Activated CD4-positive, alpha-beta T cell treated with anti-CD3 and anti-CD28 coated beads for 24 hours (primary cell): ENCODE results near the gene BTAF1.
A peak's percentile ranks its signal among the peaks of the same experiment; 100 is the strongest.

Experiments
- DNase-seq, 2 donors: peaks; one replicate each; pipeline ENCODE4 v3.0.0-alpha.2; 2020; ENCODE audit warnings: low read depth in 2 of 2

The BTAF1 gene

DNA sequence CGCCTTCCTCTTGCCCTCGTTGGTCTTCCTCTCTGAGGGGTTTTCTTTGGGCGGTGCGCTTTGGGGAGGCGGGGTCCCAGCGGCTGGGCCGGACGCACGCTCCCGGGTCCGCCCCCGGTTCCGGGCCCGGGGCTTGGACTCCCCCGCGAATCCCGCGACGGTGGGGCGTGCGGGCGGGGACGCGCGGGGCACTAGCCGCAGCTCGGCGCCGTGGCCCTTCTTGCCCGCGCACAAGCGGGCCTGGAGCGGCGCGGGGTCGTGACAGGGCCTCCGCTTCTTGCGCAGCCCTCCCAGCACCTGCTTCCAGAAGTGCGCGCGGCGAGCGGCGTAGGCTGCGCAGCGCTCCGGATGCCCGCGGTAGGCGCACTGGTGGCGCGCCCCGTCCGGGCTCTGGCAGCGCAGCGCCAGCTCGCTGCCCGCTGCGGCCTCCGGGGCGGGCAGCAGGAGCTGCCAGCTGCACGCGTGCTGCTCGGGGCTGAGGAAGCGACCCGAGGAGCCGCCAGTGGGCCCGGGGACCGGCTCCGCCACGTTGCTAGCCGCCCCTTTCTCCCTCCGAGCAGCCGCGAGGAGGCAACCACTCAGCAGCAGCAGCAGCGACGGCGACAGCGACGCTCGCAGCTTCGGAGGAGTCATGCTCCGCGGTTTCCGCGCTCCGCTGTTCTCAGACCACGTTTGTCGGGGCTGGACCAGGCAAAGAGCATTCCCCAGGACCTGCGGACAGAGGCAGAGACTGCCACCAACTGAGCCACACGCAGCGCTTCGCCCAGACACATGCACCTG is 15.0 kb upstream of the BTAF1 start:
- peak; percentile 54 to 55 for DNase-seq

DNA sequence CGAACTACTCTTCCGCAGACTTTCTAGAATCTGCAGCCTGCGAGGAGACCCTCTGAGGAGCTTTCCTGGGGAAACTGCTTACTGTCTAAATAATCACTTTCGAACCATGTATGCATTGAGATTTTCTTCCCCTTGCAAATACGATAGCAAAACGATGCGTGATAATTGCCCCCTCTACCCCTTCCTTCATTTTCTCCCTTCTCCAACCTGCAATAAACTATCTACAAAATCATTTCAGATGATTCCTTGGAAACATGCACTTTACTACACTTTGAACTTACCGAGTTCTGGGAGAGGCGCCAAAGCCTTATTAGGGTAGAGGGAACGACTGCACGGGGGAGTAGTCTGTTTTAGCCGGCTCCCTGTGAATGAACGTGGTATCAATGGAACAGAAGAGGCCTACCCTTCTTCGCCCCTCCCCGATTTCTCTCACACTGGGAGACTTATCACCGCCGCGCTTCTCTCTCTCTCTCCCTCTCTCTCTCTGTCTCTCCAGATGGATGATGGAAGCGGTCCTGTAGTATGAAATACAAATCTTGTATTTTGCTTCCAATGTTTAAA is 14.4 kb upstream of the BTAF1 start, which contains the start of gene FGFBP3:
Gene FGFBP3, minus strand, starts transcription at position 370 of the 561 bp plus-strand sequence. CDS start 517 bp downstream, outside the sequence.
- DNase-seq, result no peak

DNA sequence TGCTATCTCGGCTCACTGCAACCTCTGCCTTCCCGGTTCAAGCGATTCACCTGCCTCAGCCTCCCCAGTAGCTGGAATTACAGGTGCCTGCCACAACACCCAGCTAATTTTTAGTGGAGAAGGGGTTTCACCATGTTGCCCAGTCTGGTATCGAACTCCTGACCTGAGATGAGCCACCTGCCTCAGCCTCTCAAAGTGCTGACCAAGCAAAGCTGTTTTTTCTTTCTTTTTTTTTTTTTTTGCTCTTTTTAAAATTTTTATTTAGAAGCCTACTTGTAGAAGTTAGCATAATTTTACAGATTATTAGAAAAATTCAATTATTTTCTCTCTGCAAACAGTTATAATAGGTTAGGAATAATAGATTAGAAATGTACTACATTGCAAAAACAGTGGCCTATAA is 13.1 kb upstream of the BTAF1 start:
- DNase-seq, result no peak

DNA sequence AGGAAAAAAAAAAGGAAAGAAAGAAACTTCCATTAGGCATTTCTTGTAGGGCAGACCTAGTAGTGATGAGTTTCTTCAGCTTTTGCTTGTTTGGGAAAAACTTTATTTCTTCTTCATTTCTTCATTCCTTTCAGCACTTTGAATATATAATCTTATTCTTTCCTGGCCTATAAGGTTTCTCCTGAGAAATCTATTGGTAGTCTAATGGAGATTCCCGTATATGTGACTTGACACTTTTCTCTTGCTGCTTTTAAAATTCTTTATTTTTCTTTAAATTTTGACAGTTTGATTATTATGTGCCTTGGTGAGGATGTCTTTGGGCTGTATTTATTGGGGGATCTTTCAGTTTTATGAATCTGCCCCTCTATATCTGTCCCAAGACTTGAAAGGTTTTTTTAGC is 3.9 kb upstream of the BTAF1 start:
- no peak for DNase-seq

DNA sequence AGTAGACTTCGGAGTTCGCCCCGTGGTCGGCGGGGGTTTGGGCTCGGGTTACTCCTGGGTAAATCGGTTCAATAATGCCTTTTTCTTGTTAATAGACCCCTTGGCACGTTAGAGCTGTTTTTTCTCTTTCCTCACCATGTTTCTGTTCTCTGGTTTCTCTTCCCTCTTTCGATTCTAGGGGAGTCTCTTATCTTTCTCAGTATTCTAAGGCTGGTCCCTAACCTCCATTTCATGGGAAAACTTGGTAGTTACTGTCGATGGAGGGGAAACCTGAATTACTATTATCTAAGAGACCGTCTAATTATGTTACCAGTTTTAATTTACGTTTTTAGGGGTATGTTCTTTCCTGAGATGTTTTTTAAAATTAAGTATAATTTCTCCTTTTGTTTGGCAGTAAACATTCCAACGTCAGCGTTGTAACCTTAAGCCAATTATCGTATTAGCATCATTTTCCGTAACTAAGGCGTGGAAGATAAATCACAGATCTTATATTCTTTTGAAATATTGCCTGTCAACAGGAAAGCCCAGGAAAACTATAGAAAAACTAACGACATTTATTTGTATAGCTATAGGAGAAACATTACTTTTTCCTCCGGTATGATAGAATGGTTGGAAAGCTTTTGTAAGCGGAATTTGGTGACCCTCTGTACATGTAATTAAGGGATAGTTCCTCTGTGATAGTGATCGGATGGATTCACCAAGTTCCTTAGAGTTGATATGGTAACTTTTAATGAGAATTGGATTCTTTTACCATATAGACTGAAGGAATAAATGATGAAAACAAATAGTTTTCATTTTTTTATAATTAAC is 847 bp downstream of the BTAF1 start:
- no peak for DNase-seq

DNA sequence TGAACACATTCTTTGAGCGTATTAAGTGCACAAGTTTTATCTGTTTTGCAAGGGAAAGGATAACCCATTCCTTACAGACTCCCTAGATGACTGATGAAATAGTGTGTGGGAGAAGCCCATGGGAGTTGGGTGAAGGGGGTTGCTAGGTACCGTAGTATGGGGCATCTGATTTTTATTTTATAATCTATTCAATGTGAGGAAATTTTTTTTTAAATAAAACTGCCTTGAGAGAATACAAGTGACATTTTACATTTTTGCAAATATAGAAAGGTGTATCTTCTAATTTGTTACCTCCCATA is 1.4 kb downstream of the BTAF1 start:
- no peak for DNase-seq

DNA sequence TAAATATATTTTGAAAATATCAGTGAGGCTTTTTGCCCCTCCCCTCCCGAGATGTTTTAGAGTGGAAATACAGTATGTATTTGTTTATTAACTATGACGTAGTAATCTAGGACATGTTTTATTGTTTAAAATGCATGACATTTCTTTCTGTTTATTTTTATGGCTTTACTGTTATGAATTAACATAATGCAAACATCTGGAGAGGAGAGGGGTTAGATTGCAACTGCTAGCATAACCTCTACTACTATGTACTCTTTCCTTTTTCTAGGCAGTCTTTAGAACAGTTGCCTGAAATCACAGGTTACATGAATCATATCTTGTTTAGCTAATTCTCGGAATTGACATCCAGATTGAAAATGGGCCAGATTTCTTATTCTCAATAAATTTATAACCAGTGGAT is 7.4 kb downstream of the BTAF1 start:
- DNase-seq, result no peak

DNA sequence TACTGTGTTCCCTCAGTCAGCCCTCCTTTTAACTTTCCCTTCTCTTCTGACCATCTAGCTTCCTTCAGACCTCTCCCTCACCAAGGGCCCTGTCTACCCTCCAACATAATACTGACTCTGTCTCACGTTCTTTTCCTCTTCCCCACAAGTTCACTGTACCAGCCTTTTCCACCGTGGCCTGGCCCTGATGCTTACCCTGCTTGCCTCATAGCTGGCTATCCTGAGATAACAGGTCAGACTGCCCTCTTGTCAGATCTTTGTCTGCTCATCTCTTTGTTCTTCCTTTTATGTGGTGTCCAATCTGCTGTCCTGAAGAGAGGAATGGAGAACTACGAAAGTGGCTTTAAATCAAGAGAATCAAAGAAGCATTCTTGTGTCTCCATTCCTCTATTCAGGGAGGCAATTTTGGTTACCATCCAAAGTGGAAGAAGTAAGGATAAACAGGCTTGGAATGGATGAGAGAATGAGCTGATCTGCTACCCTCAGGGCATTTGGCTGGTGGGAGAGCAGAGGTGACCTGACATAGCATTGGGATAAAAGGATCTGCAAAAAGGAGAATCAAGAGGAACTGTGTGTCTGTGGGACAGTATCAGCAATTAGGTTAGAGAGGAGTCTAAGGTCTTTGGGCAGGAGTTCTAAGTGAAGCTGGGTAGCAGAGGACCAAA is 8.1 kb downstream of the BTAF1 start:
- DNase-seq, result no peak

DNA sequence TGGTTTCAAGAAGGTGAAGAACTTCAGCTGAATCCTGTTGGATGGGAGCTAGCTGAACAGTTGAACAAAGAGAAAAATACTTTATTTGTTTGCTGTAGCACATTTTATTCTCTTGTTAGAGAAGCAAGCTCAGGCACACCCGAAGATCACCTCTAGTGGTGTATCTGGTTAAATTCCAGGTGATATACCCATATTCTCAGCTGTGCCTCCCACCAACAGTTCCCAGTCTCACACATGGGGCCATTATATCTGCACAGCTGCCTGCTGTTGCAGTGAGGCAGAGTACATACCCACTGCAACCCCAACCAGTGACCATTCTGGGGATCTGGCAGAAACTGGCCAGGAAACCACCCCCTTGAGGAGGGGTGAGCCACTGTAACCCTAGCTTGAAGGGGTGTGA is 9.2 kb downstream of the BTAF1 start:
- no peak for DNase-seq

DNA sequence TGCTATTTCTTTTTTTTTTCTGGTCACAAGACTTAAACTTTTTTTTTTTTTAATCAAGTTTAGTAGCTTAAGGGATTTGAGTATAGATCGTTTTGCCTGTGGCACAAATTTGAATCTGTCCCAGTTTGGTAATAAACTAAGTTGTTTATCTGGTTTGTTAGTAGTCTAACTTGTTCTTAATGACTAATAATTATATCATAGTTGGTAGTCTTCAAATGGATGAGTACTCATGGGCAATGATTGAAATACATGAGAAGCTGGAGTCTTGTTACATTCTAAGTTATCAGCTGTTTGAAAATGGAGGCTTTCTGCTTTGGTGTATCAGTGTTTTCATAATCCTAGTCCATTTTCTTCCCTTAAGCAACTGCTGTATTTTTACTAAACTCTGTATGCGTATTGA is 12.3 kb downstream of the BTAF1 start:
- DNase-seq, result no peak

DNA sequence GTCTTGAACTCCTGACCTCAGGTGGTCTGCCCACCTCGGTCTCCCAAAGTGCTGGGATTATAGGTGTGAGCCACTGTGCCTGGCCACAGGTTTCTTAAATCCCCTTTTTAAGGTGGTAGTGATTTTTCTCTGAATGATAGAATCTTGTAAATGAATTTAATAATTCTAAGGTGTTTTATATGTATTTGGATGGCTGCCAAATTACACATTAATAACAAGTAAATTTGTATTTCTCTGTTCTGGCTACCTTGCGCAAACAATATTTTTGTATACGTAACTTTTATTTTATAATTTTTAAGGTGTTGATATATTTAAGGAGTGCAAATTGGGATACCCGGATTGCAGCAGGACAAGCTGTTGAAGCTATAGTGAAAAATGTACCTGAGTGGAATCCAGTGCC is 16.1 kb downstream of the BTAF1 start:
- no peak for DNase-seq

DNA sequence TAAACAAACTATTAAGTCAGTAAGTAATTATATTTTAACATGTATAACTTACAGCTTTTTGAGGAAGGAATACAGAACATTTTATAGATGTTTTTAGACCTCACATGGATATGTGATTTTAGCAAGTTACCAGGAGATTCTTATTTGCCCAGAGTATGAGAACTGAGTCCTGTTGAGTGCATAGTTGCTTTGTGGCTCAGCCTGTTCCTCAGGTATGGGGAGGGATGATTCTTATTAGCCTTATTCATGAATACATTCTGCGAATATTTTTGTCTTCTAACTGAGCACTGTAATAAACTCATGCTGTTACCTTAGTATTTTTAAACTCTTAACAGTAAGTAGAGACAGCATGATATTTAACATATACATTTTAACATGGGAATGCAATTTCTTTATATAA is 17.9 kb downstream of the BTAF1 start:
- no peak for DNase-seq

DNA sequence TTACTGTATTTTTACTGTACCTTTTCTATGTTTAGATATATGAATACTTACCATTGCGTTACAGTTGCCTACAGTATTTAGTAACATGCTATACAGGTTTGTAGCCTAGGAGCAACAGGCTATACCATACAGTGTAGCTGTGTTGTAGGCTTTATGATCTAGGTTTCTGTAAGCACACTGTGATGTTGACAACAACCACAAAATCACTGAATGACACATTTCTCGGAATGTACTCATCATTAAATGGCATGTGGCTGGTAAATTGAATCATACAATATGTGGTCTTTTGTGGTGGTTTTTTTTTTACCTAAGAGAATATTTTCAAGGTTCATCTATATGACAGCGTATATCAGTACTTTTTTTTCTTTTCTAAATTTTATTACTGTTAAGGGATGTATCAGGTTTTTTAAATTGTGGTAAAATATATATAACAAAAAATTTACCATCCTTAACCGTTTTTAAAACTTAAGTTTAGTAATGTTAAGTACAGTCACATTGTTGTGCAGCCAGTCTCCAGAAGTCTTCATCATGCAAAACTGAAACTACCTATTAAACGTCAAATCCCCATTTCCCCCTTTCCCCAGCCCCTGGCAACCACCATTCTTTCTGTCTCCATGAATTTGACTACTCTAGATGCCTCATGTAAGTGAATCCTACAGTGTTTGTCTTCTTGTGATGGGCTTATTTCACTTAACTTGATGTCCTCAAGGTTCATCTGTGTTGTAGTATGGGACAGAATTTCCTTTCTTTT is 21.5 kb downstream of the BTAF1 start:
- DNase-seq, result no peak

DNA sequence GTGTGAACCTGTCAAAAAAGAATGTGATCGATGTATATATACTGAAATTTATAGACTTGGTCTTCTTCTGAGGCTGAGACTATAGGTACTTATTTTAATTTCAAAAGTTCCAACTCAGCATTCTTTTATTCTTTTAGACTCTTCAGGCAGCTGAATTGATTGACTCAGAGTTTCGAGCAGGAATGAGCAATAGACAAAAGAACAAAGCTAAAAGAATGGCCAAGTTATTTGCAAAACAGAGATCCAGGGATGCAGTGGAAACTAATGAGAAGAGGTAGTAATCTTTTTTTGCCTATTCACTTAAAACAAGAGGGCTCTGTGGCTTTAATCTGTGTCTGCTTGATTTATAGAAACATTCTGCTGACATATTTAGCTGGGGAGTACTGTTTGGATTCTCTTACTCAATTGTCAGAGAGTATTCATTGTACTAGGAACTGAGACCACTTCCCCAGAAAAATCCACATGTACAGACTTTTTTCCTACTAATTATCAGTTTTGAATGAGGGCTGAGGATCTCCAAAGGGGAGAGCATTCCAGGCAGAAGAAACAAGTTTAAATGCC is 30.1 kb downstream of the BTAF1 start:
- DNase-seq, result no peak

DNA sequence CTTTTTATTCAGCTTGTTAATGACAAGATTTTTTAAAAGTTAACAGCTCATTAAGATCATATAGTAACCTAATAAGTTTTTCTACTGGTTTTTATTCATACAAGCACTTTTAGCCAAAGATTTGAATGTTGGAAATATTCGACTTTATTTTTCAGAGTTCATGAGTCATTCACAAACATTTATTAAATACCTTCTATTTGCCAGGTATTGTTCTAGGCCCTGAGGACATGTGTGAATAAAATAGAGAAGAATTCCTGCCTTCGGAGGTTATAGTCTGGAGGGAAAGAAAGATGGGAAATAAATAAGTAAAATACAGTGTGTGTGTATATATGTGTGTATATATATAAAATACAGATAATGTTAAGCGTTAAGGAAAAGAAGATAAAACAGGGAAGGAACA is 31.5 kb downstream of the BTAF1 start:
- no peak for DNase-seq

DNA sequence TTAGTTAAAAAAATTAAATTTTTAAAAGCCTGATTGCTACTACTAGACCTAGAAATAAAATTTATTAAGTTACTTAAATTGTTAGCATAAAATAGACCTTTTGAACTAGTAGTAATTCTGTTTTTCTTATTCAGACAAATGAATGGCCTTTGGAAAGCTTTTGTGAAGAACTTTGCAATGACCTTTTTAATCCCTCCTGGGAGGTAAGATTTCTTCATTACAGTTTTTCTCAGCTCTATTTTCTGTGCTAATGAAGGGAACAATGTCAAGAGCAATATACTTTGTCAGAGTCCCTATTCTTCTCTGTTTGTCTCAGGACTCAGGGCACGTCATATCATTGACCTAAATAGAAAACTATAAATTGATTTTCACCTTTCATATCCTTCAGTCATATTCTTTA is 33.5 kb downstream of the BTAF1 start:
- DNase-seq, result no peak

DNA sequence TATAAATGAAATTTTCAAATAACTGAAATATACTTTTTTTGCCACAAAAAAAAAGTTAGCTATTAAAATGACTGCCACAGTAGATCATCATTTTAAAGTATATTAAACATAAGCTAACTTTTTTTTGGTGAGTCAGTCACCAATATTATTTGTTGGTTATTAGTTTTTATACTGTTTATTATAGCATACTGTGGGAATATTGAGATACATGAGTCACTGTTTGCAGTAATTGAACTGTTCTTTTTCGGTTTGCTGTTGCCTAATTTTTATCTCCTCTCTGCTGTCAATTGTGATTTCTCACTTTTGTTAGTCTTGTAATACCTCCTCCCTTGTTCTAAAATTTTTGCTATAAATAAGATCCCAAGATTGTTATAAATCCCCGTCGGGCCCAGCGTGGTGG is 45.7 kb downstream of the BTAF1 start:
- DNase-seq, result no peak

DNA sequence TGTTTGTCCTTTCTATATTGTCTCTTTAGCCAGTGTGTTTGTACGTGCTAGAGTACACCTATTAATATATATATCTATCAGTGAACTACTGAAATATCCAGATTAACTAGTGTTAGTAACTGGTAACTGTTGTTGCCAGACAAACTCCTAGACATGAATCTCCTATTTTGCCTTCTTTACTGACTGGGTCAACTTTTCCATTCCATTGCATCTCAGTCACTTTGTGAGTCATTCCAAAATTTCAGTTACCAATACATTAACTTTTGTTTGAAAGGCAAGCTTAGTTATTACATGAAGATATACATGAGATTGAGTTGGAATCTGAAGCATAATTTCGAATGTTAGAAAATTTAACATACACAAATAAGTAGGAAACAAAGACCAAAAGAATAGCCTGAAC is 51.4 kb downstream of the BTAF1 start:
- DNase-seq, result no peak

DNA sequence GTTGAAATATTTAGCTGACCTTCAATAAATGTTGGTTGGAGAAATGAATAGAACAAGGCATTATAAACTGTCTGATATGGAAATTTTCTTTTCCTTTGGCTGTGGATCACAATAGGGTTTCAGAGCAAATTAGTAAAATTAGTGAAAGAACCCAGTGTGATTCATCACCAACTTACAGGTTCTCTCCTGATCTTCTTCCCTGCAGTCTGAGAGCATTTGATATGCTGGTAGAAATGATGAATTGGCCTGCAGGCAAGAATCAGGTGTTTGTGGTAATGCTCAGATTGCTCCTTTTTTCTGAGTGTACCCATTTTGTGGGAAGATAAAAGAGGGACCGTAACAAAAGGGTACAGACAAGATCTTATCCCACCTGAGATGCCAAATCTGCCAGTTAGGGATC is 51.9 kb downstream of the BTAF1 start:
- DNase-seq, result no peak

DNA sequence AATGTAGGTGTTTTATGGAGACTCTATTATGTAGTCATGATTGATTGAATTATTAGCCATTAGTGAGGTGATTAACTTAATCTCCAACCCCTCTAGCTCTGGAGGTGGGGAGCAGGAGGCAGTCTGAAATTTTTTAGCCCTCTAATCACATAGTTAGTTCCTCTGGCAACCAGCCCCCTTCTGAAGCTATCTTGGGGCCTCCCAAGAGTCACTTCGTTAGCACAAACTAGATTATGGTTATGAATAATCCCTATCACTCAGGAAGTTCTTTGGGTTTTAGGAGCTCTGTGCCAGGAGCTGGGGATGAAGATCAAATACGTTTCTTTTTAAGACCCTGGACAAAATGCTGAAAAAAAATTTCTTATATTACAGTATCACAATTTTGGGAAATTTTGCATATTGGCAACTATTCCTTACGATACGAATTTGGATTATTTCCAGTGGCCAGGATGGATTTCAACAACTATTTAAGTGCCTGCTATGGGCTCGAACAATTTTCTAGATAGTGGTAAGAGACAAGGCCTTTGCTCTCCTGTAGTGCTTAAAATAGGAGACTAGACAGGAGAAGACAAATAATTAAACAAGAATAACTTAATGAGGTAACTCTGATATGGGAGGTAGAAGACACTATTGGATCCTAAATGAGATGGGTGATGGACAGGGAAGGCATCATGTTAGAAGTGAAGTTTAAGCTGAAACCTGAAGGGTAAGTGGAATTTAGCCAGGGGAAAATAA is 52.9 kb downstream of the BTAF1 start:
- no peak for DNase-seq

DNA sequence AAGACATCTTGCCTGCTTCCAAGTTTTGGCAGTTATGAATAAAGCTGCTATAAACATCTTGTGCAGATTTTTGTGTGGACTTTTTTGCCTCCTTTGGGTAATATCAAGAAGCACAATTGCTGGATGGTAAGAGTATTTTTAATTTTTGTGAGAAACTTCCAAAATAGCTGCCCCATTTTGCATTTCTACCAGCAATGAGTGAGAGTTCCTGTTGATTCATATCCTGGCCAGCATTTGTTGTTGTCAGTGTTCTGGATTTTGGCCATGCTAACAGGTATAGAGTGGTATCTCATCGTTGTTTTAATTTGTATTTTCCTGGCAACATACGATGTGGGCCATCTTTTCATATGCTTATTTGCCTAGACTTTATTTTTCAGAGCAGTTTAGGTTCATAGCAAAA is 53.9 kb downstream of the BTAF1 start:
- no peak for DNase-seq
